OCI-LY7 (cell line): ENCODE results near the gene STON2. TPM values are rescaled to one million over a fixed set of nuclear protein-coding genes. Genes with fewer than 3 reads are reported as not detected.

Experiments
- BruUV-seq: library from RNA; stranded (reverse); fragments of 400-500 nt; replicated peaks from 2 replicates; lab custom pipeline; 2021; lab: Mats Ljungman, UMichigan
- CTCF ChIA-PET: fragments of 300-600 bp; sonication (Branson Sonifier 250); formaldehyde crosslinking; loops from one replicate; lab custom pipeline; 2022; ENCODE audit warnings: antibody characterized with exemption; ENCODE audit not compliant: unreplicated experiment; lab: Charles Lee
- POLR2A ChIA-PET: fragments of 300-600 bp; sonication (Branson Sonifier 250); formaldehyde crosslinking; loops from one replicate; lab custom pipeline; 2022; ENCODE audit warnings: antibody characterized with exemption; lab: Charles Lee
- DNase-seq: peaks from one replicate; pipeline ENCODE4 v3.0.0-alpha.2; 2015; ENCODE audit warnings: low spot score
- H2AFZ ChIP-seq: fragments of 200-600 bp; sonication (generic), shearing (Covaris generic); 2 replicates; pipeline ENCODE4 v1.6.1; 2014; ENCODE audit warnings: mild to moderate bottlenecking, antibody characterized with exemption, low read length, moderate library complexity
- H3K27ac ChIP-seq: fragments of 200-600 bp; sonication (generic); 2 replicates; pipeline ENCODE4 v1.5.1; 2014; ENCODE audit warnings: mixed run types, low read depth, mild to moderate bottlenecking, moderate library complexity, low read length, inconsistent platforms; ENCODE audit not compliant: poor library complexity, severe bottlenecking
- H3K36me3 ChIP-seq: fragments of 200-600 bp; sonication (generic); 2 replicates; pipeline ENCODE4 v1.6.1; 2014; ENCODE audit warnings: mild to moderate bottlenecking, antibody characterized with exemption, low read length, moderate library complexity, mixed read lengths; ENCODE audit not compliant: insufficient read depth
- H3K4me1 ChIP-seq: fragments of 200-600 bp; sonication (generic); 2 replicates; pipeline ENCODE4 v1.5.1; 2014; ENCODE audit warnings: mild to moderate bottlenecking, low read length; ENCODE audit not compliant: insufficient read depth, poor library complexity, severe bottlenecking
- H3K4me2 ChIP-seq: fragments of 200-600 bp; sonication (generic); 2 replicates; pipeline ENCODE4 v1.6.1; 2014; ENCODE audit warnings: mild to moderate bottlenecking, low read length
- H3K4me3 ChIP-seq: fragments of 200-600 bp; sonication (generic); 2 replicates; pipeline ENCODE4 v1.5.1; 2014; ENCODE audit warnings: mild to moderate bottlenecking, low read depth, low read length; ENCODE audit not compliant: poor library complexity, severe bottlenecking
- H3K79me2 ChIP-seq: fragments of 200-600 bp; sonication (generic); 2 replicates; pipeline ENCODE4 v1.6.1; 2016; ENCODE audit warnings: low read depth, mild to moderate bottlenecking, low read length, moderate library complexity, mixed read lengths; ENCODE audit not compliant: insufficient read depth
- H3K9me2 ChIP-seq: fragments of 200-600 bp; sonication (generic); 2 replicates; pipeline ENCODE4 v1.6.1; 2016; ENCODE audit warnings: mild to moderate bottlenecking, low read length, mixed read lengths; ENCODE audit not compliant: insufficient read depth
- H3K9me3 ChIP-seq: fragments of 200-600 bp; sonication (generic); 2 replicates; pipeline ENCODE4 v1.6.1; 2014; ENCODE audit warnings: mild to moderate bottlenecking, mixed run types, low read length, mixed read lengths
- H4K20me1 ChIP-seq: fragments of 200-600 bp; sonication (generic); 2 replicates; pipeline ENCODE4 v1.6.1; 2014; ENCODE audit warnings: mild to moderate bottlenecking, antibody characterized with exemption, low read length, moderate library complexity, mixed read lengths; ENCODE audit not compliant: insufficient read depth
- CTCF ChIP-seq: fragments of 200-600 bp; sonication (generic); conservative IDR thresholded peaks from 2 replicates; pipeline ENCODE4 v1.5.1; 2014; ENCODE audit warnings: mild to moderate bottlenecking, antibody characterized with exemption, low read length, moderate library complexity, mixed read lengths
- EZH2phosphoT487 ChIP-seq: fragments of 200-600 bp; sonication (generic); IDR thresholded peaks from 2 replicates; pipeline ENCODE4 v1.6.1; 2018; ENCODE audit warnings: low read depth, borderline replicate concordance, mild to moderate bottlenecking, mixed run types, antibody characterized with exemption, low read length, moderate library complexity, mixed read lengths
- intact Hi-C: fragments of 100-400 bp; cut with micrococcal nuclease; formaldehyde crosslinking; loops from one replicate; pipeline ENCODE4 v1.10.0; 2022; ENCODE audit not compliant: unreplicated experiment
- total RNA-seq, 2 experiments: library from RNA; depleted of rRNA in 1 of 2; stranded (reverse); fragments of >200 nt in 1 of 2; shearing (Covaris generic) in 1 of 2; gene quantifications; 2 replicates each; pipeline ENCODE4 v1.2.3, GENCODE V29; 2014 to 2022

The STON2 gene
- total RNA-seq, 2 experiments from 2014 or later, result 0.25 TPM; not detected in 1

DNA sequence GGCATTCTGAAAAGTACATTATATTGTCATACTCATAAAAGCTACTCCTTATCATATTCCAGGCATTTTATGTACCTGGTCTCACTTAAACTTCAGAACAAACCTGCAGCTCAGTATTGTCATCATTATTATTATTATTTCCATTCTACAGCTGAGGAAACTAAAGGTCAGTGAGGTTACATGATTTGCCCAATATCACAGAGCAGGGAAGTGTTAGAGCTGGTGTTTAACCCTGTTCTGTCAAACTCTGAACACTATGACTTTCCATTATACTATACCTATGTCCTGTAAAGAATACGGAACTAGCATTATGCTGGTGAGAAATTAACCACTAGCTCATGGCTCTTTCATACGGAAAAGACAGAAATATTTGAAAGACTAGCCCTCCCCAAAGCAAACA lies 56.4 kb downstream of the STON2 start:
- CTCF ChIA-PET, result no interaction called here
- BruUV-seq, result no TSS peak
- DNase-seq, result no peak
- Histone ChIP-seq H3K9me3 (no peaks in the 10 kb centered on the region), H3K4me1 (peaks cover 5% of the 10 kb centered on the region), H4K20me1 (no peaks in the 10 kb centered on the region), H3K4me3 (no peak overlapping the region), H2AFZ (no peak overlapping the region), H3K36me3 (no peaks in the 10 kb centered on the region), H3K9me2 (no peaks in the 10 kb centered on the region), H3K27ac (no peak overlapping the region), H3K79me2 (no peaks in the 10 kb centered on the region), H3K4me2 (no peak overlapping the region)
- intact Hi-C loops, result no loop called here
- TF ChIP-seq EZH2phosphoT487, result no peak
- TF ChIP-seq CTCF, result no peak
- POLR2A ChIA-PET, result interaction anchor here (0.5 to 1.2 kb wide), 4 partner anchors 8 to 254 kb away, joined by 3 read pairs; no protein-coding TSS in a partner anchor

DNA sequence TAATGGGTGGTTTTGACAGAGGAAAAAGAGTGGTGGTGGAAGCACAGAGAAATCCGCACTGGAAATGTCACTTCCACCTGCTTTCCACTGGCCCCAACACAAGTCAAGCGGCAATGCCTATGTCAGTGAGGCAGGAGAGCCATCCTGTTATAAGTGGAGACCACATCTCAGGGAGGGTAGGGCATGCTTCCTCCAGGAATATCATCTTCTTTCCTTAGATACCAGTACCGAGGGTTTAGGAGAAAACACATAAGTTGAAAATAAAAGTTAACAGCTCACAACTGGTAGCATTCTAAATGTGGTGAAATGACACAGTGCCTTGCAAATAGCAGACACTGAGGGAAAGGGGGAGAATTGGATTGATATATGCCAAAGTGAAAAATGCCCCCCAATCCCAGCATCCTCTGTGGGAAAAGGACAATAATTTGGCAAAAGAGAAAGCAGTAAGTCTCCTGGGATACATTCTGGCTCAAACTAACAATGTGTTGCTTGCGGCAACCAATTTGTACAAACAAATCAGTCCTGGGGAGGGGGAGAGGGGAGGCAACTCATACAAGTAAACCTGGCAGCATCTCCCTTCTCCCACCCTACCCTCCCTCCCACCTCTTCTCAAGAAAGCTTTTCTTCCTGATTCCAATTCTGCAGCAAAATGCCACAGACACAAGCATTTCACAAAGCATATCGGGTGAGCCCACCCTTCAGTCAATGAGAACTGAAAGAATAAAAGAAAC lies 57.1 kb downstream of the STON2 start:
- no peaks in the 10 kb centered on the region for H3K36me3 ChIP-seq
- no peaks in the 10 kb centered on the region for H3K9me3 ChIP-seq
- H2AFZ ChIP-seq, result no peak overlapping the region
- no peak for TF ChIP-seq CTCF
- TF ChIP-seq EZH2phosphoT487, result no peak
- no peaks in the 10 kb centered on the region for H3K79me2 ChIP-seq
- intact Hi-C loops, result no loop called here
- no peak overlapping the region for H3K4me3 ChIP-seq
- H3K27ac ChIP-seq, result no peak overlapping the region
- no peak overlapping the region for H3K4me2 ChIP-seq
- DNase-seq, result no peak
- no peaks in the 10 kb centered on the region for H3K9me2 ChIP-seq
- no TSS peak for BruUV-seq
- ChIA-PET POLR2A (interaction anchor here (0.5 to 1.1 kb wide), 5 partner anchors 8 to 619 kb away, joined by 3 to 5 read pairs (median 3); no protein-coding TSS in a partner anchor), CTCF (no interaction called here)
- H4K20me1 ChIP-seq, result no peaks in the 10 kb centered on the region
- H3K4me1 ChIP-seq, result peaks cover 2% of the 10 kb centered on the region

DNA sequence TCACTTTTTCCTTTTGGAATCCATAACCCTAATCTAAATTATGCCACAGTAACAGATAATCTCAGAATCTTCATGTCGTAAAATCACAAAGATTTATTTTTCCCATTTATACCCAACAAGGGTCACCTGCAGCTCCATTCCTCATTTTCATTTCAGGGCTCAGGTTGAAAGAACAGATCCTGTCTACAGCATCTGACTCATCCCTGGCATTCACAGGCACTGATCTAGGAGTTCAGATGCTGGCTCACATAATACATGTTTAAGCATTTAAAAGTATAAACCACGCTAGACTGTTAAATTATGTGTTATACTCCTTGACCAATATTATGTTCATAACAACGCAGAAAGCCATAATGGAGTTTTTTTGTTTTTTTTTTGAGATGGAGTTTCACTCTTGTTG lies 58.3 kb downstream of the STON2 start:
- H3K9me2 ChIP-seq, result no peaks in the 10 kb centered on the region
- no peak for DNase-seq
- no peak overlapping the region for H3K27ac ChIP-seq
- H3K4me1 ChIP-seq, result no peaks in the 10 kb centered on the region
- no peaks in the 10 kb centered on the region for H3K36me3 ChIP-seq
- H4K20me1 ChIP-seq, result no peaks in the 10 kb centered on the region
- intact Hi-C loops, result no loop called here
- H3K4me2 ChIP-seq, result no peak overlapping the region
- BruUV-seq, result no TSS peak
- no peak overlapping the region for H2AFZ ChIP-seq
- no peaks in the 10 kb centered on the region for H3K9me3 ChIP-seq
- POLR2A ChIA-PET, result interaction anchor here (0.7 to 1.1 kb wide), 2 partner anchors 10 to 874 kb away, joined by 3 to 5 read pairs; no protein-coding TSS in a partner anchor
- H3K4me3 ChIP-seq, result no peak overlapping the region
- no peaks in the 10 kb centered on the region for H3K79me2 ChIP-seq
- TF ChIP-seq CTCF, result no peak
- CTCF ChIA-PET, result interaction anchor here (0.7 kb wide), 1 partner anchor 1390 kb away, joined by 3 read pairs; no protein-coding TSS in a partner anchor
